Measurements from ENCODE around the gene SMARCA1.

The SMARCA1 gene

GRCh38 chrX:129497146-129497843, 26.0 kb downstream of the SMARCA1 start:
- TF ChIP-seq, protein P1, sequence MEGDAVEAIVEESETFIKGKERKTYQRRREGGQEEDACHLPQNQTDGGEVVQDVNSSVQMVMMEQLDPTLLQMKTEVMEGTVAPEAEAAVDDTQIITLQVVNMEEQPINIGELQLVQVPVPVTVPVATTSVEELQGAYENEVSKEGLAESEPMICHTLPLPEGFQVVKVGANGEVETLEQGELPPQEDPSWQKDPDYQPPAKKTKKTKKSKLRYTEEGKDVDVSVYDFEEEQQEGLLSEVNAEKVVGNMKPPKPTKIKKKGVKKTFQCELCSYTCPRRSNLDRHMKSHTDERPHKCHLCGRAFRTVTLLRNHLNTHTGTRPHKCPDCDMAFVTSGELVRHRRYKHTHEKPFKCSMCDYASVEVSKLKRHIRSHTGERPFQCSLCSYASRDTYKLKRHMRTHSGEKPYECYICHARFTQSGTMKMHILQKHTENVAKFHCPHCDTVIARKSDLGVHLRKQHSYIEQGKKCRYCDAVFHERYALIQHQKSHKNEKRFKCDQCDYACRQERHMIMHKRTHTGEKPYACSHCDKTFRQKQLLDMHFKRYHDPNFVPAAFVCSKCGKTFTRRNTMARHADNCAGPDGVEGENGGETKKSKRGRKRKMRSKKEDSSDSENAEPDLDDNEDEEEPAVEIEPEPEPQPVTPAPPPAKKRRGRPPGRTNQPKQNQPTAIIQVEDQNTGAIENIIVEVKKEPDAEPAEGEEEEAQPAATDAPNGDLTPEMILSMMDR (IDR thresholded peaks at IDR 0.05) = no peak

DNA sequence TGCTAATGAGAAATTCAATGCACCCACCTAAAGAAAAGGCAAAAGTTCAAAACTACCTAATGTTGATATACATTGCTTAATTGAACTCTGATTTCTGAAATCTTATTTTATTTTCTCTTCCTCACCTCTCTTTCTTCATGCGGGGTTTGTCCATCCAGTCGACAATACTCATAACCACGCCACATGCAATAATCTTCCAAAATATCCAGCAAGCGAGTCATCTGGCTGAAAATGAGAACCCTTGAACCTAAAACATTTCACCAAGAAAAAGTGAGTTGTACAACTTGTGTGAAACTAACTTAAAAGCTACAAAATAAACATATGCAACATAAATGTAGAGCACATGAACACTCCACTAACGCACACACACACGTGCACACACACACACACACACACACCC, 26.7 kb downstream of the SMARCA1 start:
- TF ChIP-seq, protein P1 (IDR thresholded peaks at IDR 0.05) = no peak

DNA sequence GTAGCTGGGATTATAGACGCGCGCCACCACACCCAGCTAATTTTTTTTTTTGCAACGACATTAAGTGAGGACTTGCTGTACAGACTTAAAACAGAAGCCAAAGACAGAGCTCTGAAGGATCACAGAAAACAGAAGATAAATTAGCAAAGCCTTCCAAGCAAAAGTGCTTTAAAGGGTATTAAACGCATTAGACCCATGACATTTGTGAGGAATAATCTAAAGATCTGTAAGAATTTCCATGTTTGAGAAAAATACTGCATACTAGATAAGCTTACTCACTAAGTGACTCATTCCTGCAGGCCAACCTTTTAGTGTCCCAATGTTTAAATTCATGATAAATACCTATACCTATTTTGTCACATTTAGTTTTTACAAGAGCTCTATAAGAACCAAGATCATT, 27.4 kb downstream of the SMARCA1 start:
- TF ChIP-seq, protein P1 (IDR thresholded peaks at IDR 0.05) = no peak

DNA sequence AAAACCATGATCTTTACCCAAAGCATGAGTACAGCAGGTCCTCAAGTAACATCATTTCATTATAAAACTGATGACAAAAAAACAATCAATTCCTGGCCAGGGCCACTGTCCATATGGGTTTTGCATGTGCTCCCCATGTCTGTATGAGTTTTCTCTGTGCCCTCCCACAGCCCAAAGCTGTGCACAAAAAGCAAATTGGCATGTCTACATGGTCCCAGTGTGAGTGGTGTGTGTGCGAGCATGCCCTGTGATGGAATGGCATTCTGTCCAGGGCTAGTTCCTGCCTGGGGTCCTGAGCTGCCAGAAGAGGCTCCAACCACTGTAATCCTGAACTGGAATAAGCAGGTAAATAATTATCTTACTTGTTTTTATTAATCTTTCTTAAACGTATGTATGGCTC, 28.4 kb downstream of the SMARCA1 start:
- TF ChIP-seq, protein P1 (IDR thresholded peaks at IDR 0.05) = no peak

DNA sequence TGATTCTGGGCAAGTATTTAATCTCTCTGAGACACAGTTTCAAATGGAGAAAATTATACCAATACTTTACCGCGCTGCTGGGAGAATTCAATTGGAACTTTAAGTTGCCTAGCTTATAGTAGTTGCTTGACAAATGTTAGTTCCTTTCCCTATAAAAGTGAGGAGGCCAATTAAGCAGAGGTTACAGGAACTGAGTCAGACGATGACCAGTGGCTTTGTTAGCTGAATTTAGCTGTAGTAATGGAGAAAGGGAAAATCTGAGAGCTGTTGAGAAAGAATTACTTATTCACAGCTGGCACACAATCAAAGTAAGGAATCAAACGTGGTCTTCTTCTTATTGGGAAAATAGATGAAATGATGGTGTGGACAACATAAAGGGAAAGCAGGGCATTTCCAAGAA, 29.6 kb downstream of the SMARCA1 start:
- TF ChIP-seq, protein P1 (IDR thresholded peaks at IDR 0.05) = no peak

DNA sequence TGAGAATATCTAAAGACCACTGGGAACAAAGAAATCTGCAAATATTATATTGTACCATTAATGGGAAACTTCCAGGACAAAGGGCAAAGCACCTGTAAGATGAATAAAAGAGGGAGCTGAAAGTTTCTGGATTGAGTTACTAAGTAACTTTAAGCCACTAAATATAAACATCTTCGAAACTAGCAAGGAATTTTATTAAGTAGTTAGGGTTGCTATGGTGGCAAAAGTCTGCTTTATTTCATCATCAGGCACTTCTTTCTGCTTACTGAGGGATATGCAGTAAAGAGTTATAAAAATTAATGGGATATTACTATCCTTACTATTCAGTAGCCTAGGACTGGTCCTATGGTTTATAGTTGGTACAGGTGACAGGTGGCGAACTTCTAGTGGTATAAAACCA, 33.0 kb downstream of the SMARCA1 start:
- TF ChIP-seq, protein P1 (IDR thresholded peaks at IDR 0.05) = no peak

- TF ChIP-seq, protein P1 (IDR thresholded peaks at IDR 0.05) = no peak
These were observed 34.9 kb downstream of the SMARCA1 start for GRCh38 chrX:129488359-129488758.

DNA sequence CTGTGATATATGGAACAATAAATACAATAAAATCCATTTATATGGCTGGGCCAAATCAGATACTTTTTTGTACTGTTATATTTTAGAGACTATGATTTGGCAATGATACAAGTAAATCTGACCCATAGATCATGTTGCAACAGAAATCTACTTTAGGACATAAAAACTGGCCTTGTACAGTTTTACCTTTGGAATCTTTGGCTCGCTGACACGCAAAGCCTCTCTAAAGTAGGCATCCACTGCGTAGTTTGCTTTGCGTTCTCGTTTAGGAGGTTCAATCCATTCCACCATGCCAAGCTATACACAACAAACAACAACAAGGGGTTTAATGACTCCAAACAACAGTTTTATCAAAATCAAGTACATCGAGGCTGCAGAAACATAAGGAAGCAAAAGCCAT, 42.4 kb downstream of the SMARCA1 start:
- TF ChIP-seq, protein P1 (IDR thresholded peaks at IDR 0.05) = no peak

Measured in LNCAP (cell line).